T follicular helper cell (primary cell): ENCODE results near the gene LPCAT1.

Experiments used
- DNase-seq: peaks from one replicate; pipeline ENCODE4 v3.0.0-alpha.2; 2020; ENCODE audit warnings: low read depth

Gene LPCAT1

DNA sequence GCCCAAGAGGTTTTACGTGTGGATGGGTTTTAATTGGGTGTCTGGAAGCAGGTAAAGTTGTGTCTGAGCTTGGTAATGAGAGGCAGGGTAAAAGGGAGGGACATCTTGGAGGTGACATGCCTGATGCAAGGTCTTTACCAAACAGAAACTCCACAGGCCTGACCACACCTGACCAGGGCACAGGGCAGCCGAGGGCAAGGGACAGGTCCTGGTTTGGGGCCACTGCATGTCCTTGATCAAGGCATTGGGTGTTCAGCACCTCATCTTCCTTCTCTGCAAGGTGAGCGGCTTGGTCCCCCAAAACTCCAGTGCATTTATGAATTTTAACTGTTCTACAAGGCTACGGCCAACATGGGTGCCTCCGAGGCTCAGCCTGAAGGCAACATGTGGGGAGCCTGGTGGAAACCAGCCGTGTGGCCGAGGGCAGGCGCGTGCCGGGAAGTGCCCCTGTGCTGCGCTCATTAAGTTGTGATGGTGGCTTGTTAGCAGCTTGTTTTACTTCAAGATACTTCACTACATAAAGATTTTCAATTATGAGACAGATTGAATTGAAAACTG lies 30.7 kb upstream of the LPCAT1 start:
- no peak for DNase-seq

DNA sequence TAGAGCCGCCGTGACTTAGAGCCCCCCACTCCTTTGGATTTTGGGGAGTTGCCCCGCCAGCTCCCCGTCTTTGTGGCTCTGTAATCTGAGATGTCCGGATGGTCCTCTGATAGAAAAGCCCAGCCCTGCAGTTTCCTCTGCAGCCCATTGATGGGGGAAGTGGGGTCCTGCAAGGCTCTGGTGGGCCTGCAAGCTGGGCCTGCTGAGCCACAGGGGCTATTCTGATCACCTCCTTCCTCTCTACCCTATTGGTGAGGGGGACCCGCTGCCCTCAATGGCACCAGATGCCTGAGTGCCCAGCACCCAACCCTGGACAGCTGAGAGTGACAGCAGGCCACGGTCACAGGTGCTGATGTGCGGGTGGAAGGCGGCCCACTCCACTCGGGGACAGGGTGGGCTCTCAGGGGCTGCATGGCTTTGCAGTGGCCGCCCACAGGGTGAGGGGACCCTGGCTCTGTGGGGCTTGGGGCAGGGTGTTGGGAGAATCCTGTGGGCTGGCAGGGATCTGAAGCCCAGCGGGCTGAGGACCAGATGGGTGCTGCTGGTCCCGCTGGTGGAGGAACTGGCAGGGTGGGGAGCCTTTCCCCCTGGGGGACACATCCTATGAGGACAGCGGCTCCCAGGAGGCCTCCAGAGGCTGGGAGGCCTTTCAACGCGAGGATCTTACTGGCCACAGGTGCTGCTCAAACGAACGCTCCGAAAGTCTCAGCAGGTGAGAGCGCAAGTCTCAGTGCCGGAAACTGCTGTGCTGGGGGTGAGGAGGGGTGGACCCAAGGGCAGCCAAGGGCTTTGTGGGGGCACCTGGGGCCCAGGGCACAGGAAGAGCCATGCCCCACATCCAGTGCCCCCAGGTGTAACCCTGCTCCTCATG lies 30.0 kb upstream of the LPCAT1 start:
- no peak for DNase-seq

DNA sequence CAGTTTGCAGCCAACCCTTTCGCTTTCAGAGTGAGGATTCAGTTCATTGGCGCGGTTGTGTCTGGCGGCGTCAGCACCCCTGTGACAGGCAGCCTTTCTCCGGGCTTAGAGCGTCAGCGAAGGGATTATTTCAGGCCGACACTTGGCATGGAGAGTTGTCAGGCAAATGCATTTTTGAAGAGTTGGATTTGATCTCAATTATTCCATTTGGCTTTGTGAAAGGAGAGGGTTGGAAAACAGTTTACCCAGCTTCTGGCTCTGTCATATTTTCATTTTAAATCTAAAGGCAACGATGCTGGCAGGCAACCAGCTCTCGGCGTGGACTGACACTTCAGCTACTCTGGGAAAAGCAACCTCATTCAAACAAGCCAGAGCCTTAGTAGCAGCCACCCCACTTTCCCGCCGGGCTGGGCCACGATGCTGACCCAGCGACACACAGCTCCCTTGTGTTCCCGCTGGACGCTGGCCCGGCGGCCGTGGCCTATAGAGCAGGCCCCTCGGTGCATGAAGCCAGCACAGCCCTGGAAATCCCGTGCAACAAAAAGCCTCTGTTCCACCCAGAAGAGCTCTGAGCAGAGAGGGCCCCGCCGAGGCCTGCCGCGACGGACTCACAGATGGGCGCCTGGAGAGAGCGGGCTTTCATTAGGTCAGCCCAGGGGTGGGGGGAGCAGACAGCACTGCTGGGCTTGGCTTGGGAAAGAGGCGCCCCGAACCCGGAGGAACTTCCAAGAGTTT lies 28.9 kb upstream of the LPCAT1 start:
- no peak for DNase-seq

DNA sequence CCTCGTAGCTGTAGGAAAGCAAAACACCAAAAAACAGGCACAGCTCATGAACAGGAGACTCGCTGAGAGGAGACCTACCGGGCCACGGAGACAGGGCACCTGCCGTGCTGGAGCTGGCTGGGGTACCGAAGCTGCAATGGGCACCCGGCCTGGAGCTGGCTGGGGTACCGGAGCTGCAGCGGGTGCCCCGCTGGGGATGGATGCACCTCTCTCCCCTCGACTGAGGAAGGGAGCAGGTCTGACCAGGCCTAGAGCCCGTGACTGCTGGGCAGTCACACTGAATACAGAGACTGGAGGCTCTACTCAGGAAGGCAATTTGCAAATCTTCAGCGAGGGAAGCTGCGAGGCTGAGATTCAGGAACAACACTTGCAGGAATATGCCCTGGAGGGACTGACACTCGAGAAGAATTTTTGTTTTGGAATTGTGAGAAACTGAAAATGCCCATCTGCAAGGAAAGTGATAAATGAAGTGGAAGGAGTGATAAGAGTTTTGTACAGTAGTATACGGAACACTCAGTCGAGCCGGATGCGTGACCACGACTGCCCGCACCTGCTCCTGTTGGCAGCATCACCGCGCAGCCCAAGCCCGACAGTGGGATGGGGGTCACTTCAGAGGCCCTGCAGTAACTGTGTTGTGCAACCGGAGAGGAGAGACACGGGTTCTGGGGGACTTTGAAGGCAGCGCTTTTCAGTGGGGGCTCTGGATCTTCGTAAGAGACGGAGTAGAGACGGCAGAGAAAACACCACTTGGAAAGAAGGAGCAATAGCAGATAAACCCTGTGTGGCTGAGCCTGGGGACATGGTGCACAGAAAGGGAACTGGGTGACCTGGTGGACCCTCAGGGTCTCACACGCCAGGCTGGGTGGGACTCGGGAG lies 27.9 kb upstream of the LPCAT1 start:
- no peak for DNase-seq

DNA sequence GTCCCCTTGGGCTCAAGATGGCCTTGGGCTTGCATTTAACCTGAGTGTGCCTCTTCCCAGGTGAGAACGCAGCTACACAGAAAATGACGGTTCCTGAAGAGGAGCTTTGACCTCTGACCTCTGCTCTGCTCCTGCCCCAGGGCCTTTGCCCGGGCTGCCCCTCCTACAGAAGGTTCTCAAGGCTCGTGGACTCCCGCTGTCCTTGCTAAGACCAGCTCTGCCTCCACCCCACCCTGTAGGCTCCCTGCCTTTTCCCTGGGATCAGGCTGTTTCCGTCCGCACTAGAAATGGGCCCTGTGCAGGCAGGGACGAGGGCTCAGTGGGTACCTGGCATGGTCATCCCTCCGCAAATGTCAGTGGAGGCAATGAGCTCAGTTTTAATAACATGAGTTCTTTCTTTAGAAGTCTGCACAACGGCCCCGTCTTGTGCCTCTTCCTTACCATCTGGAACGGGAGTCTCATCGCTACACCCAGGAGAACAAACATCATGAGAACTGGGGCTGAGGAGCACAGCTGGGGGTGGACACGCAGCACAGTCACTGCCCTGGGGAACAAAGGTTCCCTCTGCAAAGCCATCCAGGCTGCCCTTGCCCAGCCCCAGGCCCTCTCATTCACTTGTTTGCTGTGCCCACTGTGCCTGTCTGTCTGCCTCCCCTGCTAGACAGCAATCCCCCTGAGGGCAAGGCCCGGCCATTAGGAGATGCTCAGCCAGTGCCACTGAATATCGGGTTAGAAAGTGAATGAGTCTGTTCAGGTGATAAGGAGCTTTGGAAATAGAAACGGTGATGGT lies 26.7 kb upstream of the LPCAT1 start:
- DNase-seq: no peak

DNA sequence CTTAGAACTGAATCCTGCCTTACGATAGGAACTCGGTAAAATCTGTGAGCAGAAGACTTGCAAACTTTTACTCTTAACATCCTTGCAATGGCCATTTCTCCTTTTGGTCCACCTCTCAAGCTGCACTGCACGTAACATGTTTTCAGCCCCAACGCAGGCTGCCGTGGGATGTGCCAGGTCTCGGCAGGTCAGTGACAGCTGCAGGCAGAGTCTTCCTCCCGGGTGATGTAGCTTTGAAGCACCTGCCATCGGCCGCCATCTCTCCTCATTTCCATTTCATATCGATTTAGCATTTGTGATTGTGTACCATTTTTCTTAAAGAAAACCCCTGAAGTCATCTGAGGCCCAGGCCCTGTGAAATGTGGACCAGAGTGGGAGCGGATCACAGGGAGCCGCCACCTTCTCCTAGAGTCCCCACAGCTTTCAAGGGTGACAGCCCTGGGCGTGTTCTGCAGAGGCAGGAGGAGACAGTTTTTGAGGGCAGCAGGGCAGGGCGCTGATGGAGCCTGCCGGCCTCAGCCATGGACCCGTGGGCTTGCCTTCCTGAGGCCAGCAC lies 25.8 kb upstream of the LPCAT1 start:
- DNase-seq: no peak

DNA sequence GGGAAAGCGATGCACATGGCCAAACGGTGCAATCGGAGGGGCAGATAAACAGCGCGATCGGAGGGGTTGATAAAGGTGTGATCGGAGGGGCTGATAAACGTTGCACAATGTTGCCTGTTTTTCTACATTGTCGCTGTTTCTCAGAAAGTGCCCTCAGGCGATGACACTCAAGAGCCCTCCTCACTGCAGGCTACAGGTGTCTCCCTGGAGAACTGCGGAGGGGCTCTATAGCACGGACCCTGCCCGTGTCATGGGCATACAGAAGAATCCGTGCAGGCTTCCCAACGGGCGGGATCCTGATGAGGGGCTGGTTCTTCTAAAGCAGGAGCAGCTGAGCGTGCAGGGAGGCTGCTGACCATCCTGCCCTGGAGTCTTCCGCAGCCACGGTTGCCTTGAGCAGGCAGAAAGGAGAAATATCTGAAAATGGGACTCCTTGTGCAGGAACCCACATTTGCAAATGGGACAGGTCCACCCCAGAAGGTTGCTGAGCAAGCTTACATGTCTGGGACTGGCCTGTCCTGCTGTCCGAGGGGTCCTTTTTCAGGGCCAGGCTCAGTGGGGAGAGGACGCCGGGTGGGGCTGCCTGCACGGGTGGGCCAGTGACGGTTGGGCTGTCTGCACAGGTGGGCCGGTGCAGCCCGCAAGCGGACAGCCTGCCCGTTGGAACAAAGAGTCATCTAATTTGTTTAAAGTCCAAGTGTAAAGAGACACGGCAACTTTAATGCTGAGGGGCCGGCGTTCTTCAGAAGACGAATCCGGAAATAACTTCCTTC lies 25.1 kb upstream of the LPCAT1 start:
- no peak for DNase-seq

DNA sequence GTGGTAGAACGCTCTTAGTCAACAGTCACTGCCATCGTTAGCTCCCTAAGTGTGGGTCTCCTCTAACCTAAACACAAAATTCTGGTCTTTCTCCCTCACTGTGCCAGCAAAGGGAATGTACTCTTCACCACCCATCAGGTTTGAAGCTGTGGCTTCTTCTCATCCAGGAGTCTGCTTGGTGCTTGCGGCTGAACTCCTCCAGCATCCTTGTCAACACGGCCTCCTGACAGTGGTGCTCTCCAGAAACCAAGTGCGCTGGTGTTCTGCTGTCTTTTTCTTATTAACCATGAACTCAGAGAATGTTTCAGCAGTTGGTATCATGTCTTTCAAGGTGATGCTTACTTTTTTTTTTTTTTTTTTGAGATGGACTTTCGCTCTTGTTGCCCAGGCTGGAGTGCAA lies 23.9 kb upstream of the LPCAT1 start:
- DNase-seq: no peak

DNA sequence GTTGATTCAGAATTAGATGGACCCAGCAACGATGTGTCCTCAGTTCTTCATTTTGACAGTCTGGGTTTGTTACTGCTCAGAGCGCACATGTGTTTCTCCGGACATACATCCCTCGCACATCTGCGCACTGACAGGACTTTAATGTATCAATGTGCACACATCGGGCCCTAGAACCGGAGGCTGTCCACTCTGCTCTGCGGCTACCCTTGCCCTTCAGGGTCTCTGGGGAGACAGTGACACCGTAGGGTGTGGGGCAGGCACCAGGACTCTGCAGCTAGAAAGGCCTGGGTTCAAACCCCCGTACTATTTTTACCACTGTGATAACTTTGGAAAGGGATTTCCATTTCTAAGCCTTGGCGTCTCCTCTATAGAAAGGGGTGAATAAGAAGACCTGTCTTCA lies 23.5 kb upstream of the LPCAT1 start:
- DNase-seq: no peak

DNA sequence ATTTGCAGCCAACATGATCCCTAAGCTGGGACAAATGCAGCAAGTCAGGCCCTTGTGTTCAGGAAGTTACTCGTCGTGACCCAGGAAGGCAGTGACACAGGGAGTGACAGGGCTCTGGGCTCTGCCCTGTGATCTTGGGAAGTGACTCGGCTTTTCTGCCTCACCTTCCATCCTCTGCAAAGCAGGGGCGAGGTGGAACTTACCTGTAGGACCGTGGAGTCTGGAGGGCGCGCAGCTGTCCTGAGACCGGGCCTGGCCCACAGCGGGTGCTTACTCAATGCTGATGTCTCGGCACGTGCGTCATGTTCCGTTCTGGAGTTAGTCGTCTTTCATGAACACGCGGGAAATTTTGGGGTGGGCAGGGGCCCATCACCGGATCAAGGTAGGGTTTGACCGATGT lies 22.8 kb upstream of the LPCAT1 start:
- no peak for DNase-seq

DNA sequence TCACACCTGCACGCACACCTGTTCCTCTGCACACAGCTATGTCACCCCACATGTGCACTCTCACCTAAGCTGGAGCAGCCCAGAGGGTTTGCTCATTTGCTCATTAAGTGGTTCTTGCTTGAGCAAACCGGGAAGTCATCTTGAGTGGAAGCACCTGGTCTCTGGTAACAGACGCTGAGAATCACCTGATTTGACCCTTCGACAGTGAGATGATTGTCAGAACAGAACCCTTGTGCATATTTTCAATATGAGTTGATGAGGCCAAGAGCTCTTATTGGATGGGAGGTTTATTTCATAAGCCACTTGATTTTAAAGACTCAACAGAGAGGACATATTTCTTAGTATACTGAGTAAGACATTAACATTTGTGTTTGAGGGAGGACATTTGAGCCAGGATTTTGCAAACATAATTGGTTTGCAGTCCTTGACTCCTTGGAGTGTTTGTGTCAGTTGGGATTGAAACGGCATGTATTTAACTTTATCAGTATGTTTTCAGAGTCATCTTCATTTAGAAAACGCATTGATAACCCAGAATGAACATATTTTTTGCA lies 22.1 kb upstream of the LPCAT1 start:
- no peak for DNase-seq

DNA sequence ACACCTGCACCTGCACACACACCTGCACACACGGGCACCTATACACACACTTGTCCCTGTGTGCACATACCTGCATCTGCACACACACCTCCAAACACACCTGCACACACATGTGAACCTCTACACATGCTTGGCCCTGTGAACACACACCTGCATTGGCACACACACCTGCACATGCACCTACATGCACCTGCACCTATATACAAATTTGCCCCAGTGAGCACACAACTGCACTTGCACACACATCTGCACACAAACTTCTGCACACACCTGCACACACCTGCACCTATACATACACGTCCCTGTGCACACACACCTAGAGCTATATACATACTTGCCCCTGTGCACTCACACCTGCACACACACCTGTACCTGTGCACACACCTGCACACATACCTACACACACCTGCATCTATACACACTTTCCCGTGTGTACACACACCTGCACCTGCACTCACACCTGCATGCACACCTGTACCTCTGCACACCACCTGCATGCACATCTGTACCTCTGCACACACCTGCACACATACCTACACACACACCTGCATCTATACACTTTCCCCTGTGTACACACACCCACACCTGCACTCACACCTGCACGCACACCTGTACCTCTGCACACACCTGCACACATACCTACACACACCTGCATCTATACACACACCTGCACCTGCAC lies 21.5 kb upstream of the LPCAT1 start:
- DNase-seq: no peak

DNA sequence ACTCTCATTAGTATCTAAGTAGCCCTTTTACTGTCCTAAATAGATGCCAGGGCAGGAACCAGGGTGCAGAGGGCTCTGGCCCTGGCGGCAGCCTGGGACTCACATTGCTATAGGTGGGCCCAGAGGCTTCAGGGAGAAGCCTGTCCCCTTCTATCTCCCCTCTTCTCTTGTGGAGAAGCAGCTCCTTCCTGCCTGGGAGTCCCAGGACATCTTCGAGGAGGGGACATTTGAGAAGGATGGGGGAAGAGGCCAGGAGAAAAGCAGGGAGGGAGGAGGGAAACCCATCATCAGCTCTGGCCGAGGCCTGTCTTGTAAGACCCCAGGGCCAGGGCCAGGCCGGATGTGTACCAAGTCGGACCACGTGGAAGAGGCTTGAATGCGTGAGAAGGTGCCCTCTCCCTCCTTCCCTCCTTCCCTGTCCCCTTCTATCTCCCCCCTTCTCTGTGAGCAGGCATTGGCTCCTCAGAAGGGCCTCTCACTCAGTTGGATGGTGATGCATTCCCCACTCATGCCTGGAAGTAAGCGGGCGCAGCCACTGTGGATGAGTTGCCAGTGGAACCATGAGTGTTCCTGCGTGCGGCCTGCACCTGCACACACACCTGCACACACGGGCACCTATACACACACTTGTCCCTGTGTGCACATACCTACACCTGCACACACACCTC lies 20.7 kb upstream of the LPCAT1 start:
- DNase-seq: no peak

DNA sequence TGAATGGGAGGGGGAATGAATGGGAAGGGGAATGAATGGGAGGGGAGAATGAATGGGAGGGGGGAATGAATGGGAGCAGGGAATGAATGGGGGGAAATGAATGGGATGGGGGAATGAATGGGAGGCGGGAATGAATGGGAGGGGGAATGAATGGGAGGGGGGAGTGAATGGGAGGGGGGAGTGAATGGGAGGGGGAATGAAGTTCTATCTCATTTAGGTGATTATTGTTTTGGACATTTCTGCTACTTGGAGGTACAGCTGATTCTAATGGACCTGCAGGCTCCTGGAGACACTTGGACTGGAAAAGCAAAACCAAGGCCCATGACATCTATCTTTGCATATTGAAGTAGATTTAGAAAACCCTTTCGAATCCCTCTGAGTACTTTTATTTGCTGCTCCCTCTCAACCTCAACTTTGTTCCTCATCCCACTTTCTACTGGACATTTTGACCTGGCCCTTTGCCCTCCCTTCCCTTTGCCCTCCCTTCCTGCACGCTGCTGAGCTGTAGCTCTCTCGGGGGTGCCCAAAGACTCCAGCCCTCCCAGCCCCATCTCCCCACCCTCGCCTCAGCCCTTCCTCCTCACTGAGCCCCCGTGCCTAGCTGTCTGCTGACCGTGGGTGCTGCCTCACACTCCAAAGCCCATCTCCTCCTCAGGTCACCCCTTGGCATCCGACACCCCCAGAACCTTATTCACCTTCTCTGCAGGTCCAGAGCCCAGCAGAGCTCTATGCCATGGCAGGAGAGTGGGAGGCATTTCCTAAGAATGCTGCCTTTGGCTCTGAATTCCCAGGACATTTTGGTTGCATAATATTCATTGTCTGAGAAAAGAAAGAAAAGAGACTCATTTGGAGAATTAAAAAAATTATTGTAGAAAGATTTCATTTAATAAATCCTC lies 19.9 kb upstream of the LPCAT1 start:
- no peak for DNase-seq

DNA sequence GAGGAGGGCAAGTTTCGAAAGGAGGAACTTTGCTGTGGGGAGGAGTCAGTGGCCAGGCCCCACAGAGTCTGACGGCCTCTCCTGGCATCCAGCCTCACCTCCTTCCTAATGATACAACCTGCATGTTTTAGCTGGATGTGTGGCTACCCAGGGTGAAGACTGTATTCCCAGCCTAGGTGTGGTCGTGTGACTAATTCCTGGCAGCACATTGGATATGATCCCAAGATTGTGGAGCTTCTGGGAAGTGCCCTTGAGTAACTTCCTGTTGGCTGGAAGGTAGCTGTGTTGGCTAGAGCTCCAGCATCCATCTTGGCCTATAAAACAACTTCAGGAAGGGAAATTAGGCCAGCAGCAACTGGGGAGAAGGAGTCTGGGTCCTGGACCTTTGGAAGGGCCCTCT lies 19.0 kb upstream of the LPCAT1 start:
- DNase-seq: no peak

DNA sequence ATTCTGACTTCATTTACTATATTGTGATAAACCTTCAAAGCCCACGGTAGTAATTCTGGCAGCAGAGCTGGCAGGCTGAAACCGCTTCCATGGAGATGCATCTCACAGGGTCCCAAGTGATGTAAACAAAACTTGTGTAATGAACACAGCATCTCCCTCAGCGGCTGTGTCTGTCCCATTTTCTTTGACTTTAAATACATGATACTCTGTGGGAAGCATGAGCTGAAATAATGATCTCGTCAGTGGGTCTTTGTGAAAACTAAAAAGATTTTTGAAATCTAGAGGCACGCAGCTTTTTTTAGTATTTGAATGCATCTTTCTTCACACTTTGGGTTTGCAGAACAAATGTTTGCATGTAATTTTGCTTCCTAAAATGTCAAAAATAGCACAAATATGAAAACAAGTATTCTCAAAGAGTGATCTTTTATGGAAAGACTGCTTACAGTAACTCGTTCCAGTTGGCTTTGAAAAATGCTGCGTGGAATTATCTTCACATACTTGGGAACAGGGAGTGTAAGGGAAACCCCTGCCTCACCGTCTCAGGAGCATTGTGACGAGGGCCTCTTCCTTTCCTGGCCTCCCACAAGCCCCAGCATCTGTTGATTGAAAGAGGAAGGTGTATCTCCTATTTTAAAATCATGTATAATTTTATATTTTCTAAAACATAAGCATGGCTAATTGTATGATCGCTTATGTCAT lies 18.1 kb upstream of the LPCAT1 start:
- no peak for DNase-seq
